SU-DHL-6 (cell line): Measurements from ENCODE around the gene NAP1L1.

Experiments used
- CTCF ChIP-seq: fragments of 200-600 bp; sonication (generic); IDR thresholded peaks from one replicate; pipeline ENCODE4 v1.5.1; 2017; ENCODE audit warnings: antibody characterized with exemption, mild to moderate bottlenecking, low read length, moderate library complexity; ENCODE audit not compliant: insufficient read depth, poor library complexity, severe bottlenecking
- EZH2phosphoT487 ChIP-seq: fragments of 200-600 bp; sonication (generic), shearing (Covaris generic); conservative IDR thresholded peaks from 2 replicates; pipeline ENCODE4 v1.6.1; 2018; ENCODE audit warnings: mild to moderate bottlenecking, antibody characterized with exemption, low read length, moderate library complexity, mixed read lengths

- TF ChIP-seq CTCF (no peak), EZH2phosphoT487 (no peak)
Measured at GRCh38 chr12:76020731-76021672, 63.5 kb downstream of the NAP1L1 start.
